Left hindlimb (tissue), 1 donor: Measurements from ENCODE around the gene TNRC6C.
"Not testable (repeated sequence)": the region's sequence is repeated elsewhere in the genome, so short reads cannot be mapped to it uniquely, and the experiment has no call there.

Source experiments
- DNase-seq: peaks from one replicate; pipeline ENCODE4 v3.0.0-alpha.2; 2018

The TNRC6C gene

GRCh38 chr17:78127239-78127887 is 168.9 kb downstream of the TNRC6C start:
- peak; percentile 61 for DNase-seq

GRCh38 chr17:78127888-78128550 is 169.5 kb downstream of the TNRC6C start:
- DNase-seq = peak; percentile 56

- peak; percentile 61 for DNase-seq
These were observed 170.2 kb downstream of the TNRC6C start, which contains the start of gene TMC6 for GRCh38 chr17:78128551-78129350. Gene TMC6 (minus strand): TSS chr17:78128755. CDS start chr17:78126832, 1,923 bp downstream.

GRCh38 chr17:78129351-78130089 is 171.0 kb downstream of the TNRC6C start:
- DNase-seq = no peak

GRCh38 chr17:78130090-78130436 is 171.6 kb downstream of the TNRC6C start:
- no peak for DNase-seq

- no peak for DNase-seq
These were observed 172.1 kb downstream of the TNRC6C start, which contains the start of gene TMC8 for GRCh38 chr17:78130437-78131101. Gene TMC8 (plus strand): TSS chr17:78130771. CDS start chr17:78131589, 818 bp downstream.

GRCh38 chr17:78131172-78132083 is 172.9 kb downstream of the TNRC6C start:
- no peak for DNase-seq

- peak; percentile 43 for DNase-seq
These were observed 173.7 kb downstream of the TNRC6C start for GRCh38 chr17:78132084-78132676.

- DNase-seq = no peak
These were observed 174.3 kb downstream of the TNRC6C start for GRCh38 chr17:78132767-78133178.

GRCh38 chr17:78133179-78133951 is 174.9 kb downstream of the TNRC6C start:
- DNase-seq = no peak

- DNase-seq = no peak
These were observed 175.7 kb downstream of the TNRC6C start for GRCh38 chr17:78133971-78134898.

- no peak for DNase-seq
These were observed 176.4 kb downstream of the TNRC6C start for GRCh38 chr17:78134899-78135385.

- DNase-seq = no peak
These were observed 177.5 kb downstream of the TNRC6C start for GRCh38 chr17:78135858-78136500.

- DNase-seq = no peak
These were observed 179.1 kb downstream of the TNRC6C start for GRCh38 chr17:78137392-78138203.

- no peak for DNase-seq
These were observed 179.9 kb downstream of the TNRC6C start for GRCh38 chr17:78138204-78139060.

GRCh38 chr17:78139861-78140168 is 181.3 kb downstream of the TNRC6C start:
- DNase-seq = not testable (repeated sequence)
